Loucy (cell line): ENCODE data around the gene WFDC12.
"Not testable (repeated sequence)": the region's sequence is repeated elsewhere in the genome, so short reads cannot be mapped to it uniquely, and the experiment has no call there.

Experiments used
- H2AFZ ChIP-seq: fragments of 200-600 bp; sonication (generic); 2 replicates; pipeline ENCODE4 v1.6.0; 2016; ENCODE audit warnings: antibody characterized with exemption, mild to moderate bottlenecking, low read length, moderate library complexity
- H3F3A ChIP-seq: fragments of 200-600 bp; 2 replicates; pipeline ENCODE4 v1.6.0; 2016; ENCODE audit warnings: antibody characterized with exemption, low read depth, mild to moderate bottlenecking
- H3K27me3 ChIP-seq: fragments of 200-600 bp; sonication (generic); 2 replicates; pipeline ENCODE4 v1.6.1; 2014; ENCODE audit warnings: low read length, mild to moderate bottlenecking; ENCODE audit not compliant: insufficient read depth, poor library complexity, severe bottlenecking
- H3K36me3 ChIP-seq: fragments of 200-600 bp; sonication (generic); 2 replicates; pipeline ENCODE4 v1.6.1; 2016; ENCODE audit warnings: low read length; ENCODE audit not compliant: insufficient read depth
- H3K4me1 ChIP-seq: fragments of 200-600 bp; sonication (generic); 2 replicates; pipeline ENCODE4 v1.5.1; 2014; ENCODE audit warnings: low read length, mild to moderate bottlenecking; ENCODE audit not compliant: insufficient read depth, poor library complexity, severe bottlenecking
- H3K4me2 ChIP-seq: fragments of 200-600 bp; sonication (generic); 2 replicates; pipeline ENCODE4 v1.6.0; 2014; ENCODE audit warnings: antibody characterized with exemption, low read length, low read depth, mild to moderate bottlenecking; ENCODE audit not compliant: poor library complexity, severe bottlenecking
- H3K4me3 ChIP-seq: fragments of 200-600 bp; sonication (generic); 2 replicates; pipeline ENCODE4 v1.5.1; 2014; ENCODE audit warnings: low read length, mild to moderate bottlenecking, mixed read lengths; ENCODE audit not compliant: poor library complexity, severe bottlenecking
- H3K79me2 ChIP-seq: fragments of 200-600 bp; sonication (generic); 2 replicates; pipeline ENCODE4 v1.6.1; 2014; ENCODE audit warnings: low read length; ENCODE audit not compliant: insufficient read depth
- H3K9ac ChIP-seq: fragments of 200-600 bp; sonication (generic); 2 replicates; pipeline ENCODE4 v1.6.0; 2014; ENCODE audit warnings: mild to moderate bottlenecking, low read depth, low read length, moderate library complexity; ENCODE audit not compliant: poor library complexity, severe bottlenecking
- H3K9me2 ChIP-seq: fragments of 200-600 bp; sonication (generic); replicated peaks from 2 replicates; pipeline ENCODE4 v1.6.1; 2016; ENCODE audit warnings: low read depth, low read length, mixed read lengths
- H3K9me3 ChIP-seq: fragments of 200-600 bp; sonication (generic); 2 replicates; pipeline ENCODE4 v1.6.1; 2014; ENCODE audit warnings: mild to moderate bottlenecking, antibody characterized with exemption, low read length, low read depth; ENCODE audit not compliant: insufficient read depth
- H4K20me1 ChIP-seq: fragments of 200-600 bp; sonication (generic); 2 replicates; pipeline ENCODE4 v1.6.0; 2014; ENCODE audit warnings: antibody characterized with exemption, low read length, mild to moderate bottlenecking; ENCODE audit not compliant: insufficient read depth, poor library complexity, severe bottlenecking
- CTCF ChIP-seq: fragments of 200-600 bp; sonication (generic); conservative IDR thresholded peaks from 2 replicates; pipeline ENCODE4 v1.5.1; 2014; ENCODE audit warnings: mild to moderate bottlenecking, antibody characterized with exemption, low read length
- EZH2phosphoT487 ChIP-seq: fragments of 200-600 bp; IDR thresholded peaks from 2 replicates; pipeline ENCODE4 v1.6.1; 2018; ENCODE audit warnings: antibody characterized with exemption, mild to moderate bottlenecking, moderate library complexity, borderline replicate concordance

WFDC12 gene

DNA sequence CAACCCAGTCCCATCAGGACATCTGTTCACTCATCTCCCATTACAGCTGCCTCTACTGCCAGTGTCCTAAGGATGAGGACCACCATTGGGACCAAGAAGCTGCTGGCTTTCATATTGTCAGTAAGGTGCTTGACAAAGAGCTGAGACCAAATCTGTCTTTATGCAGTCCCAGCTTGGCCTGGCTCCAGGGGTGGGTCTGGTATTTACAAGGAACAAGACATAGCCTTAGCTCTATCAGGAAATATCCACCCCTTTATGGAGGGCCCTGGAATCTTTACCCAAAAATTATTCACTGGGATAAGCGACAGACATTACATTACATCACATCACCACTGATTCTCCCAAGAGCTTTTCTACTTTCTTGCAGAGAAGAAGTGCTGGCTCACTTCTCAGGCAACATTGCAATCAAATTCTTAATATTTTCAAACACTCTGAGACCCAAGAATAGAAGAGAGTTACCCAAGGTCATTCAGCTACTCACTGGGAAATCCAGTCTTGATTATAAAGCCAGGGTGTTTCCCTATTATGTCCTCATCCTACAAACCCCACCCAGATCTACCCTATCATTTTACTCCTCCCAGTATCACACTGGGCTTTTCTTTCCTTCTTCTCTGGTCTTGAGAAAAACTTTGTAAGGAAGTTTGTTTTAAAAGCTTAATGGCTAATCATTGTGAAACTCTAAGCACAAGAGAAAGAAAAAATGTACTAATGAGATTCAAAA lies 39.0 kb upstream of the WFDC12 start:
- H3K79me2 ChIP-seq, result no peaks in the 10 kb centered on the region
- no peaks in the 10 kb centered on the region for H3K4me1 ChIP-seq
- H3K27me3 ChIP-seq, result no peaks in the 10 kb centered on the region
- no peak overlapping the region for H3K4me2 ChIP-seq
- no peak overlapping the region for H3K9ac ChIP-seq
- no peak for TF ChIP-seq EZH2phosphoT487
- no peak for TF ChIP-seq CTCF
- peaks cover 11% of the 10 kb centered on the region; the same call in 1 of the 2 replicates for H3K9me3 ChIP-seq
- no peaks in the 10 kb centered on the region for H4K20me1 ChIP-seq
- H3F3A ChIP-seq, result no peaks in the 10 kb centered on the region
- H3K4me3 ChIP-seq, result no peak overlapping the region
- H3K9me2 ChIP-seq, result 0 out of 2 replicates have a peak, but pooled peaks cover 4% of the 10 kb centered on the region
- H3K36me3 ChIP-seq, result no peaks in the 10 kb centered on the region
- H2AFZ ChIP-seq, result no peak overlapping the region

GRCh38 chr20:45157962-45158361 lies 33.7 kb upstream of the WFDC12 start:
- Histone ChIP-seq H2AFZ (no peak overlapping the region), H3K27me3 (no peaks in the 10 kb centered on the region), H3K9me2 (no peaks in the 10 kb centered on the region), H3K4me3 (no peak overlapping the region), H3K4me1 (no peaks in the 10 kb centered on the region), H4K20me1 (no peaks in the 10 kb centered on the region), H3K36me3 (no peaks in the 10 kb centered on the region), H3K9me3 (peaks cover 6% of the 10 kb centered on the region; the same call in 1 of the 2 replicates), H3K9ac (no peak overlapping the region), H3K4me2 (no peak overlapping the region), H3K79me2 (no peaks in the 10 kb centered on the region), H3F3A (no peaks in the 10 kb centered on the region)
- TF ChIP-seq CTCF (no peak), EZH2phosphoT487 (no peak)

- Histone ChIP-seq H3K4me1 (no peaks in the 10 kb centered on the region), H2AFZ (no peak overlapping the region), H3K36me3 (no peaks in the 10 kb centered on the region), H3F3A (no peaks in the 10 kb centered on the region), H3K9ac (no peak overlapping the region), H3K9me3 (peaks cover 6% of the 10 kb centered on the region; the same call in 1 of the 2 replicates), H3K4me2 (no peak overlapping the region), H3K9me2 (no peaks in the 10 kb centered on the region), H4K20me1 (no peaks in the 10 kb centered on the region), H3K79me2 (no peaks in the 10 kb centered on the region), H3K4me3 (no peak overlapping the region), H3K27me3 (no peaks in the 10 kb centered on the region)
- TF ChIP-seq EZH2phosphoT487, result no peak
- no peak for TF ChIP-seq CTCF
These were observed 32.4 kb upstream of the WFDC12 start for GRCh38 chr20:45156713-45157112.

DNA sequence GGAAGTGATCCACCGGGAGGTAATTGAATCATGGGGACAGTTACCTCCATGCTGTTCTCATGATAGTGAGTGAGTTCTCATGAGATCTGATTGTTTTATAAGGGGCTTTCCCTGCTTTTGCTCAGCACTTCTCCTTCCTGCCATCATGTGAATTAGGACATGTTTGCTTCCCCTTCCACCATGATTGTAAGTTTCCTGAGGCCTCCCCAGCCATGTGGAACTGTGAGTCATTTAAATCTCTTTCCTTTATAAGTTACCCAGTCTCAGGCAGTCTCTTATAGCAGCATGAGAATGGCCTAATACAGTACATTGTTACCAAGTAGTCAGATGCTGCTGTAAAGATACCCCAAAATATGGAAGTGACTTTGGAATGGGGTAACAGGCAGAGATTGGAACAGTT lies 30.5 kb upstream of the WFDC12 start:
- not testable (repeated sequence) for H3K9me2 ChIP-seq, H3K79me2 ChIP-seq, H3K9ac ChIP-seq, H3K4me1 ChIP-seq, H3K4me3 ChIP-seq, H3K27me3 ChIP-seq, H3K36me3 ChIP-seq, H3F3A ChIP-seq, H3K4me2 ChIP-seq, H3K9me3 ChIP-seq, H2AFZ ChIP-seq, H4K20me1 ChIP-seq
